Measurements from ENCODE around the gene RNPEPL1. TPM values are rescaled to one million over a fixed set of nuclear protein-coding genes. Genes with fewer than 3 reads are reported as not detected.

Gene RNPEPL1
- total and polyA plus RNA-seq, 2 experiments from 2014 or later: 11.1 to 23.0 TPM

DNA sequence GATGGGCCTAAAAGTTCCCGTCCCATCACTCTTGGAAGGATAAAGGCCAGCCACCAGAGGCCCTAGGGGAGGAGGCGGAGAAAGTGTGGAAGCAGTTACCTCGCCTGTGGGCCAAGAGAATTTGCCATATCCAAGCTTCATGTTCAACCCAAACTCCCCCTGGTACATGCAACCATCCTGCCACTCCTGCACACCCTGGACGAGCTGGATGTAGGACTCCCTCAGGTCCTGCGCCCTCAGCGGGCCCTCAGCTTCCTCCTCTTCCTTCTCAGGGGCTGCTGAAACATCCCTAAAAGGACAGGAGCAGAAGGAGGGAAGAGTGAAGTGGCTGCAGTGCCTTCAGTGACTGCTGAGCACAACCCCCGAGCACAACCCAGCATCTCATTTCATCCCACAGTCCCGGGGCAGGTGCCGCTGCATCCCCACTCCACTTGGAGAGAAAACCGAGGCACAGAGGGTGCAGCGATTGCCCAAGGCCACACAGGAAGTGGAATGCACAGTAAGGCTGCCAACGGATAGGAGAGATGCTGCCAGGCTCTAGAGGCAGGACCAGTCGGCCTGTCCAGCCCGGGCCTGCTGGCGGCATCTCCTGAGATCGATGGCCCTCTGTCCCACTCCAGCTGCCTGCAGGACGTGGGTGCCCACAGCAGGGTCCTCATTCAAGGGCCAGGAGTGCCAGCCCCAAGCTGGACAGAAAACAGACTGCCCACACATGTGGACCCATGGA lies 13.4 kb upstream of the RNPEPL1 start:
- no peak for DNase-seq
- Histone ChIP-seq H3K9me2 (ENCODE audit: insufficient read depth) (no peaks in the 10 kb centered on the region), H3K4me1 (ENCODE audit: insufficient read depth) (peaks cover 14% of the 10 kb centered on the region; the same call in 1 of the 2 replicates), H3K27ac (no peak overlapping the region), H2AFZ (no peak overlapping the region), H3K9me3 (ENCODE audit: low read depth) (no peaks in the 10 kb centered on the region), H3K4me3 (no peak overlapping the region), H3K4me2 (ENCODE audit: unreplicated experiment) (no peak overlapping the region), H3K9ac (no peak overlapping the region), H3F3A (ENCODE audit: insufficient read depth) (0 out of 2 replicates have a peak, but pooled peaks cover 12% of the 10 kb centered on the region), H4K20me1 (ENCODE audit: insufficient read depth) (no peaks in the 10 kb centered on the region), H3K79me2 (ENCODE audit: insufficient read depth) (peaks cover 29% of the 10 kb centered on the region), H3K27me3 (replicated peaks; ENCODE audit: insufficient read depth) (no peaks in the 10 kb centered on the region), H3K36me3 (ENCODE audit: low read depth) (no peaks in the 10 kb centered on the region)
- TF ChIP-seq EZH2 (IDR thresholded peaks at IDR 0.05; ENCODE audit: insufficient read depth, poor library complexity, severe bottlenecking) (no peak), EZH2phosphoT487 (IDR thresholded peaks at IDR 0.05; ENCODE audit: insufficient read depth, low read depth) (no peak)
- 88% methylated on average over 16 to 17 of the region's 17 CpGs for WGBS, 2 experiments (ENCODE audit: low coverage in 1 of 2, low lambda C conversion rate in 2 of 2, missing lambda C conversion rate in 2 of 2)
- in situ Hi-C loops (cut with MboI): no loop called here

GRCh38 chr2:240555541-240556250 lies 12.6 kb upstream of the RNPEPL1 start:
- no peak for DNase-seq
- H3K9me3 ChIP-seq (ENCODE audit: low read depth): no peaks in the 10 kb centered on the region
- no peaks in the 10 kb centered on the region for H3K27me3 ChIP-seq (replicated peaks; ENCODE audit: insufficient read depth)
- no peak overlapping the region for H2AFZ ChIP-seq
- H4K20me1 ChIP-seq (ENCODE audit: insufficient read depth): no peaks in the 10 kb centered on the region
- no peak overlapping the region for H3K27ac ChIP-seq
- 94 to 95% methylated on average over 15 of the region's 16 CpGs for WGBS, 2 experiments (ENCODE audit: low coverage in 1 of 2, low lambda C conversion rate in 2 of 2, missing lambda C conversion rate in 2 of 2)
- H3F3A ChIP-seq (ENCODE audit: insufficient read depth): 0 out of 2 replicates have a peak, but pooled peaks cover 12% of the 10 kb centered on the region
- TF ChIP-seq EZH2 (IDR thresholded peaks at IDR 0.05; ENCODE audit: insufficient read depth, poor library complexity, severe bottlenecking) (no peak), EZH2phosphoT487 (IDR thresholded peaks at IDR 0.05; ENCODE audit: insufficient read depth, low read depth) (no peak)
- H3K9me2 ChIP-seq (ENCODE audit: insufficient read depth): no peaks in the 10 kb centered on the region
- peaks cover 14% of the 10 kb centered on the region; the same call in 1 of the 2 replicates for H3K4me1 ChIP-seq (ENCODE audit: insufficient read depth)
- H3K4me3 ChIP-seq: no peak overlapping the region
- peaks cover 29% of the 10 kb centered on the region for H3K79me2 ChIP-seq (ENCODE audit: insufficient read depth)
- no peak overlapping the region for H3K4me2 ChIP-seq (ENCODE audit: unreplicated experiment)
- in situ Hi-C loops (cut with MboI): no loop called here
- no peaks in the 10 kb centered on the region for H3K36me3 ChIP-seq (ENCODE audit: low read depth)
- H3K9ac ChIP-seq: no peak overlapping the region

- TF ChIP-seq EZH2phosphoT487 (IDR thresholded peaks at IDR 0.05; ENCODE audit: insufficient read depth, low read depth) (no peak), EZH2 (IDR thresholded peaks at IDR 0.05; ENCODE audit: insufficient read depth, poor library complexity, severe bottlenecking) (no peak)
- Histone ChIP-seq H4K20me1 (ENCODE audit: insufficient read depth) (no peaks in the 10 kb centered on the region), H3K4me3 (peak overlapping the region; percentile 69), H3K27ac (no peak overlapping the region), H3K9me2 (ENCODE audit: insufficient read depth) (no peaks in the 10 kb centered on the region), H2AFZ (peak overlapping the region; percentile 70), H3K9me3 (ENCODE audit: low read depth) (no peaks in the 10 kb centered on the region), H3K27me3 (replicated peaks; ENCODE audit: insufficient read depth) (no peaks in the 10 kb centered on the region), H3K9ac (peak overlapping the region; percentile 77), H3F3A (ENCODE audit: insufficient read depth) (peaks cover 17% of the 10 kb centered on the region), H3K4me2 (ENCODE audit: unreplicated experiment) (peak overlapping the region; percentile 77), H3K79me2 (ENCODE audit: insufficient read depth) (peaks cover 29% of the 10 kb centered on the region), H3K4me1 (ENCODE audit: insufficient read depth) (peaks cover 18% of the 10 kb centered on the region), H3K36me3 (ENCODE audit: low read depth) (no peaks in the 10 kb centered on the region)
- WGBS, 2 experiments (ENCODE audit: low coverage in 1 of 2, low lambda C conversion rate in 2 of 2, missing lambda C conversion rate in 2 of 2): 47 to 48% methylated on average over 9 of the region's 9 CpGs
- DNase-seq: peak; percentile 75
- in situ Hi-C loops (cut with MboI): no loop called here
These were observed 11.7 kb upstream of the RNPEPL1 start for GRCh38 chr2:240556553-240557100.

- H2AFZ ChIP-seq: peak overlapping the region; percentile 70
- peak overlapping the region; percentile 77 for H3K9ac ChIP-seq
- H3K27ac ChIP-seq: no peak overlapping the region
- DNase-seq: peak; percentile 53
- no peaks in the 10 kb centered on the region for H4K20me1 ChIP-seq (ENCODE audit: insufficient read depth)
- no peaks in the 10 kb centered on the region for H3K9me2 ChIP-seq (ENCODE audit: insufficient read depth)
- peak overlapping the region; percentile 69 for H3K4me3 ChIP-seq
- 7 to 14% methylated on average over 32 to 42 of the region's 51 CpGs for WGBS, 2 experiments (ENCODE audit: low coverage in 1 of 2, low lambda C conversion rate in 2 of 2, missing lambda C conversion rate in 2 of 2)
- peak overlapping the region; percentile 77 for H3K4me2 ChIP-seq (ENCODE audit: unreplicated experiment)
- no peaks in the 10 kb centered on the region for H3K9me3 ChIP-seq (ENCODE audit: low read depth)
- H3K4me1 ChIP-seq (ENCODE audit: insufficient read depth): peaks cover 24% of the 10 kb centered on the region
- peaks cover 23% of the 10 kb centered on the region for H3F3A ChIP-seq (ENCODE audit: insufficient read depth)
- in situ Hi-C loops (cut with MboI): no loop called here
- no peaks in the 10 kb centered on the region for H3K36me3 ChIP-seq (ENCODE audit: low read depth)
- H3K79me2 ChIP-seq (ENCODE audit: insufficient read depth): peaks cover 29% of the 10 kb centered on the region
- TF ChIP-seq EZH2 (IDR thresholded peaks at IDR 0.05; ENCODE audit: insufficient read depth, poor library complexity, severe bottlenecking) (no peak), EZH2phosphoT487 (IDR thresholded peaks at IDR 0.05; ENCODE audit: insufficient read depth, low read depth) (no peak)
- no peaks in the 10 kb centered on the region for H3K27me3 ChIP-seq (replicated peaks; ENCODE audit: insufficient read depth)
These were observed 11.1 kb upstream of the RNPEPL1 start for GRCh38 chr2:240557101-240557751.

Data from GM23248 (cell line).